ENCODE data around the gene DNAL1.
A peak's percentile ranks its signal among the peaks of the same experiment; 100 is the strongest.
"Not testable (repeated sequence)": the region's sequence is repeated elsewhere in the genome, so short reads cannot be mapped to it uniquely, and the experiment has no call there.

DNAL1 gene

DNA sequence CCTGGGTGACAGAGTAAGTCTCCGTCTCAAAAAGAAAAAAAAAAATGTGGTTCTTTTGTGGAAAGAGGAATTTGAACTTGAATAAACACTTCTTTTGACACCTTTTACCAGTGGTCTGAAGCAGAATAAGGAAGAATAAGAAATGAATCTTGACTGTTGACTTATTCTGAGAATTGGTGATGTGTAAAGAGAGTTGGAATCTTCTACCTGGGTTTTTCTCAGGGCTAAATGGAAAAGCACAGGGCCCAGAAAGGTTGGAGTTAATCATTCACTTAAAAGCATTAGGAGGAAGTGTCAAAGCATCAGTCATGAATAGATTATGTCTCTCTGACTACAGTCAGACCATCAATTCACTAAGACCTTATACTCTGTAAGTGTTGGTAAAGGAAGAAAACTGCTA, 55.5 kb downstream of the DNAL1 start:
- TF ChIP-seq CTCF (IDR thresholded peaks at IDR 0.05), result no peak
- DNase-seq (ENCODE audit: low spot score), result no peak
- no peak overlapping the region for H3K4me3 ChIP-seq
- H3K27ac ChIP-seq, result no peak overlapping the region

DNA sequence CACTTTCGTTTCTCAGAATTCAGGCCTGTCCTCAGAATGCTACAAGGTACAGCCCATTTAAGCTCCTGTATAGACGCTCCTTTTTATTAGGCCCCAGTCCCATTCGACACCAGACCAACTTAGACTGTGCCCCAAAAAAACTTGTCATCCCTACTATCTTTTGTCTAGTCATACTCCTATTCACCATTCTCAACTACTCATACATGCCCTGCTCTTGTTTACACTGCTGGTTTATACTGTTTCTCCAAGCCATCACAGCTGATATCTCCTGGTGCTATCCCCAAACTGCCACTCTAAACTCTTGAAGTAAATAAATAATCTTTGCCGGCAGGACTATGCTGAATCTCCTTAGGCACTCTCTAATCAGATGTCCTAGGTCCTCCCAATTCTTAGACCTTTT, 63.3 kb downstream of the DNAL1 start:
- H3K27ac ChIP-seq; H3K4me3 ChIP-seq; DNase-seq (ENCODE audit: low spot score): not testable (repeated sequence)

GRCh38 chr14:73709904-73710469, 65.2 kb downstream of the DNAL1 start:
- H3K4me3 ChIP-seq, result no peak overlapping the region
- no peak for DNase-seq (ENCODE audit: low spot score)
- no peak overlapping the region for H3K27ac ChIP-seq
- TF ChIP-seq CTCF (IDR thresholded peaks at IDR 0.05), result no peak

GRCh38 chr14:73710737-73711136, 66.0 kb downstream of the DNAL1 start:
- no peak for DNase-seq (ENCODE audit: low spot score)
- no peak overlapping the region for H3K4me3 ChIP-seq
- no peak for TF ChIP-seq CTCF (IDR thresholded peaks at IDR 0.05)
- no peak overlapping the region for H3K27ac ChIP-seq

DNA sequence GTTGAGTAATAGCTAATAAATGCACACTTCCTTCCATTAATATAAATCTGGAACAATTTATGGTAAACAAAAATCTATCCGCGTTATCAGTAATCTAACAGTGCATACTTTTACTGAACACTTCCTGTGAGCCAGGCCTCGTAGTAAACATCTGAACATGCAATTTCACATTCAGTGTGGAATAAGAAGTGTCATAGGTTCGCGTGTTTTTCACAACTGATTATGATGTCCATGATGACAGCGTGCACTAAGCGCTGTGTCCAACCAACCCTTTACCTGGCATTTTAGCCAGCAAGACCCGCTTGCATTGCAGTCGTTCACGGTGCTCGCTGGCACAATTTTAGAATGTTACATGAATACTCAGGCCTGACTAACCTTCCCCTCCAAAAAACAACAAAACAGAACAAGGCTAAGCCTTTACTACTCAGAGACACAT, 67.3 kb downstream of the DNAL1 start:
- Histone ChIP-seq H3K4me3 (peak overlapping the region; percentile 78), H3K27ac (peak overlapping the region; percentile 92 to 94)
- DNase-seq (ENCODE audit: low spot score), result no peak
- TF ChIP-seq CTCF (IDR thresholded peaks at IDR 0.05), result no peak

DNA sequence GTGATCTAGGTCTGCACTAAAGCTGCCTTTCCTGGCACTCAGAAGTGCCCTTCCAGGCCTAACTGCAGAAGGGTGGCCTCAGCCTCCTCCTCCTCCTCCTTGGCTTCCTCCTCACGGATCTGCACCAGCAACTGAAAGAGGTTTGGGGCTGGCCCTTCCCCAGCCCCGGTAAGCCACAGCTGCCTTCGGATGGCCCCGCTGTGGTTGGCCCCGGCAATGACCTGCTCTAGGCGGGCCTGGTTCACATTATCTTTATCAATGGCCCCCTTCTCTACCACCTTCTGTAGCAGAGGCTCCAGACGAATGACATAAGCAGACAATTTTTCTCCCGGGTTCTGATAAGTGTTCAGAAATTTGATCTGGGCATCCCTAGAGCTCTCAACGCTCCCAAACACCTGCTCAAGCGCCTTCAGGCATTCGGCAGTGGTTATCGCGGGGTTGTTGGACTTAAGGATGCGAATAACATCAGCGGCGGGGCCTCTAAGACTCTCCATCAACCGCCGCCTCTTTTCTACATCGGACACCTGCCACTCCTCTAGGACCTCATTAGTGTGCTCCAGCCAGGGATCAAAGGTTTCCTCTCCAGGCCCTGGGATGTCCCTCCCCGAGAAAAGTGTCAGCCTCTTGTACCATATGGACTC, 67.9 kb downstream of the DNAL1 start:
- peak overlapping the region; percentile 92 to 94 for H3K27ac ChIP-seq
- no peak for TF ChIP-seq CTCF (IDR thresholded peaks at IDR 0.05)
- DNase-seq (ENCODE audit: low spot score), result peak; percentile 76
- peak overlapping the region; percentile 78 for H3K4me3 ChIP-seq

GRCh38 chr14:73713206-73713802, 68.5 kb downstream of the DNAL1 start:
- no peak for TF ChIP-seq CTCF (IDR thresholded peaks at IDR 0.05)
- DNase-seq (ENCODE audit: low spot score), result no peak

More at GRCh38 chr14:73713206-73713802, 68.5 kb downstream of the DNAL1 start:
- Histone ChIP-seq H3K27ac (peak overlapping the region; percentile 92 to 94), H3K4me3 (peak overlapping the region; percentile 78)

Data from coronary artery (tissue), 2 donors.